ENCODE measurements around the gene NDST4. TPM values are rescaled to one million over a fixed set of nuclear protein-coding genes. Genes with fewer than 3 reads are reported as not detected.
"Not testable (repeated sequence)": the region's sequence is repeated elsewhere in the genome, so short reads cannot be mapped to it uniquely, and the experiment has no call there.

NDST4 gene
- total RNA-seq, 1 experiment from 2014 or later, result 0.07 TPM

- DNase-seq (ENCODE audit: extremely low read depth, low read depth), result no peak
These were observed 54.9 kb downstream of the NDST4 start for GRCh38 chr4:115058533-115058932.

DNA sequence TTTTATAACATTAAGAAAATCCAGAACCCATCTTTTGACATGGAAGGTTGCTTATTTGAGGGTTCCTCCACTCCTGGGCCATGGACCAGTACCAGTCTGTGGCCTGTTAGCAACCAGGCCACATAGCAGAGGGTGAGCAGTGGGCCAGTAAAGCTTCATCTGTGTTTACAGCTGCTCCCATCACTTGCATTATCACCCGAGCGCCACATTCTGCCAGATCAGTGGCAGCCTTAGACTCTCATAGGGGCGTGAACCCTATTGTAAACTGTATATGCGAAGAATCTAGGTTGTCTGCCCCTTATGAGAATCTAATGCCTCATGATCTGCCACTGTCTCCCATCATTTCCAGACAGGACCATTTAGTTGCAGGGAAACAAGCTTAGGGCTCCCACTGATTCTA is 58.6 kb downstream of the NDST4 start:
- no peak for DNase-seq (ENCODE audit: extremely low read depth, low read depth)

DNA sequence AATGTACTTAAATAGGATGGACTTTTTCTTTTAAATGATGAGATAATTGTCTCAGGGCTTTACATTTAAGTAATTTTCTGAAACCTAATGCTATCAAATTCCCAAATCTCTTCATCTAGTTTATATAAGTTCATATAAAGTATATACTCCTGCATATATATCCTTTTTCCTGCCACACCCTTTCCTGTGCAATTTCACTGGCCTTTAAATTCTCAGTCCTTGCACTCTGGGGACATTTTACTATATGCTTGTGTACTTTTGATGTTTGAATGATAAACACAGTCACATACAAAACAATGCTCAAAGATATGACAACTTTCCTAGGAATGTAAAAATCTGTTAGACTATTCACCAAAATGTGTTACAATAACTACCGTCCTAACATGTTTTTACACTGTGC is 60.1 kb downstream of the NDST4 start:
- no peak for DNase-seq (ENCODE audit: extremely low read depth, low read depth)

DNA sequence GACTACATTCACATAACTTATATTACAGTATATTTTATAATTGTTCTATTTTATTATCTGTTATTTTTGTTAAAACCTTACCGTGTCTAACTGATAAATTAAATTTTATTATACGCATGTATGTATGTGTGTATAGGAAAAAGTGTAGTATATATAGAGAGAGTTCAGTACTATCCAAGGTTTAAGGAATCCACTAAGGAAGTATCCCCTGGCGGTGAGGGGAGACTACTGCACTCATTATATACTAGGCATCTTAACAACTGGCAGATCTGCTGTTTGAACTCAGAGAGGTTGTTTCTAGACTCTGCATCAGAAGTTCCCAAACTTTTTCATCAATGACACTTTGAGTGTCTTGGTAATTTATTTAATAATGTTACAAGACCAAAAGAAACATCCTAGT is 70.9 kb downstream of the NDST4 start:
- DNase-seq (ENCODE audit: extremely low read depth, low read depth), result no peak

GRCh38 chr4:115030281-115030680 is 83.1 kb downstream of the NDST4 start:
- DNase-seq (ENCODE audit: extremely low read depth, low read depth), result no peak

DNA sequence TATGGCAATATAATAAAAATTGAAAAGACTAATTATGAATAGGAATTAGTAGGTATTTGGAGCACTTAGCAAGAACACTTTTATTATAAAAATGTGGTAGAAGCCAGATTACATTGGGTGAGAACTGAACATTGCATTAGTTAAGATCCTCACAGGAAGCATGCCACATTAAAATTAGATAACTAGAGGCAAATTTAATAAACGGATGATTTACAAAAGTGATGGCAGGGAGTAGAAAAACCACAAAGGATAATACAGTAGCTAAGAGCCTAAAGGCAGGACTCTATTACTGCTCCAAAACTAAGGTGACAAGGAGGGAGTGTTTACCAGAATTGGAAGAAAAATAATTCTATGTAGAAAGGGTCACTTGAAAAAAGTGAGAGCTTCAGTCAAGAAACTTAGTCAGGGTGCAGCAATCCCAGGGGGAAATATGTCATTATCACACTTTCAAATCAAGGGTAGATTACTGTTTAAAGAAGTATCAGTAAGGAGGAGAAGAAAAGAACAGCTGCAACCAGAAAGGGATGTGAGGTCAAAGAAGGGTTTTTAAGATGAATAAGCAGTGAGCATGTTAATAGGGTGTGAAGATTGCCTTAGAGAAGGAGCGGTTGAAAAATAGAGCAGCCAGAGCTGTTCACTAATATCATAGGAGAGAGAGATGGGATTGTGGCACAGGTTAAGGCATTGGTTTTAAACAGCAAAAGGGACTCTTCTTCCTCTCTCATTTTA is 84.6 kb downstream of the NDST4 start:
- no peak for DNase-seq (ENCODE audit: extremely low read depth, low read depth)

GRCh38 chr4:114999880-115000279 is 113.5 kb downstream of the NDST4 start:
- DNase-seq (ENCODE audit: extremely low read depth, low read depth), result no peak

GRCh38 chr4:114998316-114998715 is 115.1 kb downstream of the NDST4 start:
- no peak for DNase-seq (ENCODE audit: extremely low read depth, low read depth)

DNA sequence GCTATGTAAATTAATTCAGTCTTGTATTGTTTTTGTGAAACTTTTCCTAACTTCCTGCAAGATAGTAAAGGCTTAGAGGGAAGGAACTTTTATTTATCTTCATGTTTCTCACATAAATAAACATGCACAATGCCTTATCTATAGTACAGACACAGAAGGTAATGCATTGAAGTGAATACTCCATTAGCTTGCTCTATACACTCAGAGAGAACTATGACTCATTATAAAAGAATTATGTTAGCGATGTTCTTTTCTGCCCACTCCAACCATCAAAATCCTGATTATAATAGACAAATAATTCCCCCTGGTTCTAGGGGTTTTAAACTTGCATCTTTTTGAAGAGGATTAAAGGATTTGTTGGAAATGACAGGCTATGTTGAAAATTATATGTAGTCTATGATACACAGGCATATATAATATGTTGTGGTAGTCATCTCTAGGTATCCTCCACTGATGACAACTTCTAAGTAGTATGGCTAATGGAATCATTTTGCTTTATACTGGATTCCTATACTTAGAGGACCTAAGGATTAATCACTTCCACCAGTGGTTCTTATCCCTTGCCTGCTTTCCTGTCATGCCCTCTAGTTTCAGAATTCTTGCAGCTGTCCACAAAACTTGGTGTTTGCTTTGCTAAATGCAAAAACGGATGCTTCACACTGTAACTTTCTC is 115.7 kb downstream of the NDST4 start:
- no peak for DNase-seq (ENCODE audit: extremely low read depth, low read depth)

- no peak for DNase-seq (ENCODE audit: extremely low read depth, low read depth)
These were observed 127.3 kb downstream of the NDST4 start for GRCh38 chr4:114986133-114986532.

- DNase-seq (ENCODE audit: extremely low read depth, low read depth), result no peak
These were observed 132.3 kb downstream of the NDST4 start for GRCh38 chr4:114980932-114981708.

DNA sequence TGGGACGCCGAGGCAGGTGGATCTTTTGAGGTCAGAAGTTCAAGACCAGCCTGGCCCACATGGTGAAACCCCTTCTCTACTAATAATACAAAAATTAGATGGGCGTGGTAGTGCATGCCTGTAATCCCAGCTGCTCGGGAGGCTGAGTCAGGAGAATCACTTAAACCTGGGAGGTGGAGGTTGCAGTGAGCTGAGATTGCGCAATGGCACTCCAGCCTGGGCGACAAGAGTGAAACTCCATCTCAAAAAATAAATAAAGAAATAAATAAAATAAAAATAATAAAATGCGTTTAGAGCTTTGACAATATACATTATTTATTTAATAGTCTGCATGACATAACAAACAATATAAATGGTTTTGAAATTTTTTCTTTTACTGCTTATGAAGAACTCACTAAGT is 133.0 kb downstream of the NDST4 start:
- not testable (repeated sequence) for DNase-seq (ENCODE audit: extremely low read depth, low read depth)

DNA sequence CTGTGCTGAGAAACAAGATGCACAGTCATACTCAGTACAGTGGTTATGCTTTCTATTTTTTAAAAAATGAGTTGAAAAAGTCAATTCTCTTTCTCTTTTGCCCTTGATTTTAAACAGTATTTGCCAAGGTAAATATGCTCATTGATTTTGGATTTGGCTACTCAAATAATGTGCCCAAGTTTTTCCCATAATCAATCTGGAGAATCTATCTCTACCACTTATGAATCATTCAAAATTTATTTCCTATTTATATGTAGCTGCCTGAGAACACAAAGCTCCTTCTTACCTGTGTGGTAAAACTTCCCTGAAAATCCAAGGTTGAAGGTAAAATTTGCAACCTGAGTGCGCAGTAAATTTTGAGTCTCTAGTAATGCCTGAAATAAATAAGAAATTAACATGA is 136.5 kb downstream of the NDST4 start:
- DNase-seq (ENCODE audit: extremely low read depth, low read depth), result no peak

GRCh38 chr4:114964026-114964425 is 149.4 kb downstream of the NDST4 start:
- DNase-seq (ENCODE audit: extremely low read depth, low read depth), result no peak

GRCh38 chr4:114945616-114946015 is 167.8 kb downstream of the NDST4 start:
- no peak for DNase-seq (ENCODE audit: extremely low read depth, low read depth)

DNA sequence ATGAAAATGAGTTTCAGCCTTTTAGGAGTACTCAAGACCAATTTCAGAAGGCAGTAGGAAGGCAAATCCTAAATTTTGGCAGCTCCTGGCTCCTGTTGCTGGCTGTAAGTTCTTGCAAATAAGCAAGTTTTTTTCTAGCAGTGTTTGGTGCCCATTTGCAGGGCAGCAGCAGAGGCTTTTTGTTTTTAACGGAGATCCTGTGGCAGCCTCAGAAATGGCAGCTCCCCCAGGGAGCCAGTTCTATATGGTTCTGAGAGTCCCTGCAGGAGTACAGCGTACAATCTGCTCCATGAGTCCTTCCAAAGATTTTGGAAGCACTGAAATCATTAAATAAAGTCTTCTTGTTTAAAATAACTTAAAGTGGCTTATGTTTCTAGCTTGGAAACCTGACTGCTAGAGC is 171.9 kb downstream of the NDST4 start:
- DNase-seq (ENCODE audit: extremely low read depth, low read depth), result no peak

DNA sequence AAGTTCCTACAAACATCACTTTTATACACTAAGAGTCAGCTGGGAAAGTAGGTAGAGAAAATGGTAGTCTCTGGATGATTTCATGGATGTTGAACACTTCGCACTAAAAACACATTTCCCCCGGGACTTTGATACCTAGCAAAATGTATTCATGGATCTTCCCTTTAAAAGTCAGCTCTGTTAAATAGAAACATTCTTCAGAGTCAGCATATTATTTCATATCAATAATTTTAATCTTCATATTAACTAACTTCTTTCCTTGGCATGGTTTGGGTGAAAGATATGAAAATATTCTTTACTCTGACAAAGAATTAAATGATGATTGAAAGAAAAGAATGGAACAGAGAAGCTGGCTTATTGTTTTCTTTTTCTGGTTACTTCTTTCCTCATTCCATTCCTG is 185.5 kb downstream of the NDST4 start:
- no peak for DNase-seq (ENCODE audit: extremely low read depth, low read depth)

DNA sequence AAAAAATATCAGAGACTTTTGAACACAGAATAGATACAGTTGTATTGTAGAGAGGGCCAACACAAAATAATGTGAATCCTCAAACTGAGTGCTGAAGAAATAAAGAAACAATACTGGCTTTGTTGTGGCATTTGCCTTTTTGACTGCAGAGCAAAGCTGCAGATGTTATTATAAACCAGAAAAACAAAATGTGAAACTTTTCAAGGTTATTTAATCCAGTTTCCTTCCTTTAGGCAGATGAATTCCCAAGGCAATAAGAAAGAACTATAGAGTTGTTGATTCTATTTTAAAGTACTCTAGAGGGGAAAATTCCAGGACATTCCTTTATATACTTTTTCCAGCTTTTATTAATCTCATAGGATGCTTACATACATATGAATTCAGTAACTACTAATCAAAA is 186.8 kb downstream of the NDST4 start:
- no peak for DNase-seq (ENCODE audit: extremely low read depth, low read depth)

DNA sequence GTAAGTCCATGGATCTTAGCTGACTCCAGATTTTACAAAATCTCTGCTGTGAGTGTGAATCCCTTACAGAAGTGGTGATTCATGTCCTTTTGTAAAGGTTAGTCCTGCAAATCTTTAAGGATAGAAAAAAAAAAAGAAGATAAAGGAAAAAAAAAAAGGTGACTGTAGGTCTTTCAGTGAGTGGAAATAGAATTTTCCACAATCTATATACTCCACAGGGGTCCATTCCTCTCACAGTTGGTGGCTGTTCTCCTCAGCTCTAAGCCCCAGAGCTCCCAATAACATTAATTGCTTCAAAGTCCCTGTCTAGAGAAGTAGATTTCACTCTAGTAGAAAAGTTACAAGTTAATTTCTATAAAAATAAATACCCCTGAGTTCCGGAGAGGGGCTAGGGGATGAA is 189.1 kb downstream of the NDST4 start:
- DNase-seq (ENCODE audit: extremely low read depth, low read depth), result no peak

DNA sequence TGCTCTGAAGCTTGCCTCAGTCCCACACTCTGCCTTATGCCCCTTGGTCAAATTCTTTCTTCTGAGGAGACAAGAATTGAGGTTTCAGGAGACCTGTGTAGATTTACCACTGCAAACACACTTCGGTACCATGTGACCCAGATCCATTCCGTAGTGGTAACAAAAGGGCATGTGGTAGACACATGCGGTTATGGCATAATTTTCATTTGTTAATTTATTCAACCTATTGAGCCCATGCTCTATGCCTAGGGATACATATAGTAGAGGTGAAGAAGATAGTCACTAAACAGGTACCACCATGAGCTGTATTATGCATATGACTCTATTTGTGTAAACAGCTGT is 190.9 kb downstream of the NDST4 start:
- no peak for DNase-seq (ENCODE audit: extremely low read depth, low read depth)

- DNase-seq (ENCODE audit: extremely low read depth, low read depth), result no peak
These were observed 191.4 kb downstream of the NDST4 start for GRCh38 chr4:114921790-114922591.
